Measurements from ENCODE around the gene B4GALT6.

The B4GALT6 gene

DNA sequence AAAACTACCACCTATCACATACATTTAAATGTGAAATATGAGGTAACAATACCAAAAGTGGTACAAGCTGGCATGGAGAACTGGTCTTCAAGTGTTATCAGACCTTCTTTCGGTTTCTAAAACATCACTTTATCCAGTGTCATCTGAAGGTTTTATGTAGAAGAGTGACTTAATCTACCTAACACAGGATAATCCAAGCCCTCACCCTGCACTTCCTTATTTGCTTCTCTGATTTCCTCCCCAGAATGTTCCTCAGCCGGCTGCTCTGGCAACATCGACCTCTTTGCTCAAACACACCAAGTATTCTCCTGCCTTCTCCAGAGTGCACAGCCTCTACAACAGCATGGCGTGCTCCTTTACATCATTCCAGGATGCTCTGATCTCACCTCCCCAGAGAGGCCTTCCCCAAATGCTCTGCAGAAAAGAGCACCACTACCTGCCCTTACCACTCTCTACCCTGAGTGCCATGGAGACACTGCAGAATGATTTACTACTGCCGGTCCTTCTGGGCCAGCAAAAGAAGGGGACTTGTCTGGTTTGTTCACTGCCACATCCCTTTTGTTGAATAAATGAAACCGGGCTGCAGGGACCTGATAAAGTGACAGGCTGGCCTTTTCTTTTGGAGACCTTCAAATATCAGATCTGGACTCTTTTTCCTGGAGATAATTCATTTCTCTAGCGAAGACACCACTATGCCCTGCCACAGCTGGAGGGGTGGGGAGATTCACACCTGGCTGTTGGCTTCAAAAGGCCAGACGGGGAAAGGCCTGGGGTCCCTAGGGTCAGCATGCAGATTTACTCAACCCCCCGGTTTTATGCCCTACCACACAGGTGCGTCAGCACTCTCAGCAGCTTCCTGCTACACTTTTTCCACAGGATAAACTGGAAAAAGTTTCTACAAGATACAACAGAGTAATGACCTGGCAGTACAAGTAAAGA is 50.7 kb downstream of the B4GALT6 start:
- DNase-seq (ENCODE audit: low read depth) = no peak

DNA sequence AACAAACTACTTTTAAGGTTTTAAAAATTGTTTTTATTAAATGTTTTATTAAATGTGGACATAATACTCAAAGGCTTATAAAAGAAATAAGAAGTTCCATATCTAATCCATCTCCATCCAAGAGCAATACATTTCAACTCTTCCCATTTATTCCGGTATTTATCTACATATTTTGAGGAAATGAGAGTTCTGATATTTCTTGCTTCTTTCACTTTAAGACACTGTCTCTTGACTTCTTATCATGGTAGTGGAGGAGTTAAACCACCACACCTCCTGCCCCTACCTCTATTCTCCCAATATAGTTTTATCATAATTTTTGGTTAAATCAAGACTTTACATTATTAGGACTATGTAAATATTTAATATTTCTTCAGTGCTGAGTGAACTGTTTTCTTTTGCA is 52.0 kb downstream of the B4GALT6 start:
- no peak for DNase-seq (ENCODE audit: low read depth)

DNA sequence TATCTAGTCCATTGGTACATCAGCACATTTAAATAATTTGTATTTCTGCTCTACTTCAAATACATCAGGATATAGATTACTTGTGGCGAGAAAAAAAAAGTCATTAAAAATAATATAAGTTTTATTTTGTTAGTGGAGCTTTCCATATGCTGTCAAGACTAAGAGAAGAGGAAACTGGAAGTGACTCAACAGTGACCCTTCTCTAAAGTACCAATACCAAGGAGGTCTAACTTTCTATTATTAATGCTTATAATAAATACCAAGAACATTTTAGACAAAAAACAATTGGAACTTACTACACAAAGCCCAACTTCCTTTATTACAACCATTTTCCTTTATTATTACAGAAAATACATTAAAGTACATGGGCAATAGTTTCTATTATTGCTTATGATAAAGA is 52.9 kb downstream of the B4GALT6 start:
- DNase-seq (ENCODE audit: low read depth) = no peak

DNA sequence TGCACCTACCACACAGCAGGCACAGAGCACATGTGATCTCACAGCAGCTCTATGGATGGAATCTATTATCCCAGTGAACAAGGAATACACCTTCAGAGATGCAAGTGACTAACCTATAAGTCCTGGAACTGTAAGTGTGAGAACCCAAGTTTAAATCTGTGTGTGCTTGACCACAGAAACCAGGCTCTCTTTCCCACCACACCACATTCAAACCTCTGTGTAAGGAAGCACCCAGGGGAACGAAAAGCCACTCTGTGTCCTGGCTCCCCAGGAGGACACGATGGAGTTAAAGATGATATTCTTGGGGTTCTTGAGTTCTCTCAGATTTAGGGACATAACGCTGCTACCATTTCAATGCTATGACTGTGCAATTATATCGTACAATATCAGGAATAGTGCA is 53.8 kb downstream of the B4GALT6 start:
- no peak for DNase-seq (ENCODE audit: low read depth)

DNA sequence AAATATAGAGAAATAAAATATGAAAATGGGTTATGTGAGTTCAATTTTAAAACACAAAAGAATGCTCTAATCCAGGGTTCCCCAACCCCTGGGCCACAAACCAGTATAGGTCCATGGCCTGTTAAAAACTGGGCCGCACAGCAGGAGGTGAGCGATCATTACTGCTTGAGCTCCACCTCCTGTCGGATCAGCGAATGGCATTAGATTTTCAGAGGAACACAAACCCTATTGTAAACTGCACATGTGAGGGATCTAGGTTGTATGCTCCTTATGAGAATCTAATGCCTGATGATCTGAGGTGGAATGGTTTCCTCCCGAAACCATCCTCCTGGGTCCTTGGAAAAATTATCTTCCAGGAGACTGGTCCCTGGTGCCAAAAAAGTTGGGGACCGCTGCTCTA is 58.0 kb downstream of the B4GALT6 start:
- DNase-seq (ENCODE audit: low read depth) = no peak

DNA sequence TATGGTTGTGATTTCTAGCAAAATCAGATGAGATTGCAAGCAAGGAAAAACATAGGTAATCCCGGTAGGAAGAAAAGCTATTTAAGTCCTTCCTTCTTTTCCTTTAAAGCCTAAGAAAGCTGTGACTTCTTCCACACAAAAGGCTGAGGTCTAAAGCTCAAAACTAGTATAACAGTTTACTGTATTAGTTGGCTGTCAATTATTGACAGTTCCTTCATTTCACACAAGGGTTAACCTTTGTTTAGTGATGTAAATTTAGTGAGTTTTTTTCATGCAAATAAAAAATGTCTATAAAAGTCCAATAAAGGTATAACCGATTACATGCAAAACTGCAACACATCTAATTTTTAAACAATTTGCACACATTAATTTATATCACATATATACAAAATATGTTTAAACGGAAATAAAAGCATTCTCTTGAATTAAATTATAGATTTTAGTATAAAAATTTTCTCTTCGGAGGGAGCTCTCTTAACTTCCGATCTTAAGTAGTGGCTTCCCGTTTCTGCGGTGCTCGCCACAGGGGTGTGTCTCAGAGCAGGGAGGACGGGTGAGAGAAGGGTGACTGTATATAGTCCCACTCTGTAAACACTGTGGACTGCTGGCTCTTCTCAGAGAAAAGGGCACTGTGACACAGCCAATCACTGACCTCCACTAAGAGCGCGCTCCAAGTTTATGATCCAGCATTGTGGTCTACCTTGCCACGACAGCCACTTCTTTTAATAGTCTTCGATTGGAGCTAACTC is 59.3 kb downstream of the B4GALT6 start:
- no peak for DNase-seq (ENCODE audit: low read depth)

DNA sequence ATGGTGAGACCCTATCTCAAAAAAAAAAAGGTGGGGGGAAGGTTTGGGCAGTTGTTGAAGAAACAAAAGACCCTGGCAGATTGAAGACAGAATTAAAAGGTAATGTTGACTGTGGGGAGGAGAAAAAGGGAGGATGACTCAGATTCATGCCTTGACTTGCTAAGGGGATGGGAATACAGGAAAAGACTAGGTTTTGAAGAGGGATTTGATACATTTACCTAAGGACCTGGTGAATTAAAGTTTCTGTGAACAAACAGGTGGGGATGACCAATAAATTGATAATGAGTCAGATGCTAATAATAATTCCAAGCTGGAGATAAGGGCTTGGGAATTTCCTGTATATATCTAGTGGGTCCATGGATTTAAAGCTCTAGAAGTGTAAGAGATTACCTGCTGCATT is 65.1 kb downstream of the B4GALT6 start:
- no peak for DNase-seq (ENCODE audit: low read depth)

DNA sequence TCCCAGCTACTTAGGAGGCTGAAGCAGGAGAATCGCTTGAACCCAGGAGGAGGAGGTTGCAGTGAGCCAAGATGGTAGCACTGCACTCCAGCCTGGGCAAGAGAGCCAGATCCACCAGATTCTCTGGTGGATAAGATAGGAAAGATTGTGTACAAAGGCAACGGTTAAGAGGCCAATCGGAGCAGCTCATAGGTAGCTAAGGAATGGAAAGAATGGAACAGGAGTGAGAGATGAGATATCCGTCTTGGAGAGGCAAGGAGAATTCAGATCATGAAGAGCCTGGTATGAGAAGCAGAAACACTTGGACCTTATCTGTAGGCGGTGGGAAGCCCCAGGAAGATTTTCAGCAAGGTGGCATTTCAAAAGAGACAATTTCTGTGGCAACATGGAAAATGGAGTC is 65.6 kb downstream of the B4GALT6 start:
- no peak for DNase-seq (ENCODE audit: low read depth)

DNA sequence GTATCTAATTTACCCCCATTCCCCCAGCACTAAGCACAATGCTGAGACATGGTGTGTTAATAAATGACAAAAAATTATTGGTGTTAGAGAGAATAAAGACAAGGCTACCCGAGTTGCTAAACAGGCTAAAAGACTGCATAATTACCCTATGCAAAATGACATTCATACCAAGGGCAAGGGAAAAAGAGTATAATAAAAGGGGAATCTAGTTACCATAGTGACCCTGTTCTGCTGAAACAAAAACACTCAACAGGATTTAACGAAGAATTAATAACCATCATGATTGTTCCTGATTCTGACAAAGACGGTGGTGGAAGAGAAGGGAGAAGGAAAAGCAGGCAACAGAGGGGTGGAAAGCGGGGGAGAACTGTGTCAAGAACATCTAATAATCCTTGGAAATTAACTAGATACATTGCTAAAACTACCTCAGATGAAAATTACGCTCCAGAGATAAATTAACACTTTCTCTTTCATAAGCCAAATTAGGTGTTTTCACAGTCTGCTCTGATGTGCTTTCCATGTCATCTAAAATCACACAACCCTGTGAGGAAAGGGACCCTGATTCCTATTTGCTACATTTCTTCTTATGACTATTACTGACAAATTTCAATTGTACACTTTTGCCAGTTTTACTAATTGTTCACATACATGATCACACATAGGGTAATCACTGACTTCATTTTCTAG is 67.2 kb downstream of the B4GALT6 start:
- no peak for DNase-seq (ENCODE audit: low read depth)

DNA sequence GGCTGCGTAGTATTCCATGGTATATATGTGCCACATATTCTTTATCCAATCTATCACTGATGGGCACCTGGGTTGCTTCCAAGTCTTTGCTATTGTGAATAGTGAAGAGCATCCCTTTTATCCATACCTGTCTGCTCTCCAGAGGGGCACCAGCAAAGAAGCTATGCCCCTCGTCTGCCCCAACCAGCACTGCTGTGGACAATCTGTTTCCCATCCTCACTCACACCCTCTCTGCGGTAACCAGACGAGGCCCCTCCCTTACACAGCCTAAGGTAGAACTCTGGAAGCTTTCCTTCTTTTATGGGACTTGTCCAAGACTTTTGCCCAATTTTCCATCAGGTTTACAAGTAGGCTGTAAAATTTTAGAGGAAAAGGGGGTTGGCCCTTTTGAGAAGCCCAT is 67.8 kb downstream of the B4GALT6 start:
- no peak for DNase-seq (ENCODE audit: low read depth)

DNA sequence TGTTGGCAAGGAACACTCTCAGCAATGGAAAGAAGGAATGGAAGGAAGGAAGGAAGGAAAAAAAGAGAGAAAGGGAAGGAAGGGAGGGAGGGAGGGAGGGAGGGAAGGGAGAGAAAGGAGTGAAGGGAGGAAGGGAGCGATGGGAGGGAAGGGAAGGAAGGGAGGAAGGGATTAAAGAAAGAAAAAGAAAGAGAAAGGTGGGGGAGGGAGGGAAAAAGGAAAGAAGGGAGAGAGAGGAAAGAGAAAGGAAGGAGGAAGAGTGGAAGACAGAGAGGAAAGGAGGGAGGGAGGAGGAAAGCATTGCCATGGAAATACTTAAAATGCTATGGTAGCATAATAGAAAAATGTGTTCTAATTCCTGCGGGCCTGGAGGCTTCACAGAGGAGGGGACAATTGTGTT is 70.3 kb downstream of the B4GALT6 start:
- no peak for DNase-seq (ENCODE audit: low read depth)

DNA sequence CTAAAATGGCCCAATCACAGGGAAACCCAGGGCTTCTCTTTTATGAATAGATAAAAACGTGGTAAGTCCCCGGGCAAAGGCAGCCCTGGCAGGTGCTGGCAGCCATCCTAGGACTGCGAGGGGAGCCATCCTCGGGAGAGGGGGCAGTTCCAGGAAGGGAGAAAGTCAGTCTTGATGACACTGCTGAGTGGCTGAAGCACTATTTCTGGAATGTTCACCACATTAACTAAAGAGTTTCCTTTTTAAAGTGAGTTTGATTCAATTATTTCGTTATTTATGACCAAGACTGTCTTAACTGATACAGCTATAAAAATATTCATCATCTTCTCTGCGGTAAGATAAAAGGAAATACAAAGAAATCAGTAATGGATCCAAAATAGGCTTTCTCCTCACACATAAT is 72.3 kb downstream of the B4GALT6 start:
- DNase-seq (ENCODE audit: low read depth) = no peak

DNA sequence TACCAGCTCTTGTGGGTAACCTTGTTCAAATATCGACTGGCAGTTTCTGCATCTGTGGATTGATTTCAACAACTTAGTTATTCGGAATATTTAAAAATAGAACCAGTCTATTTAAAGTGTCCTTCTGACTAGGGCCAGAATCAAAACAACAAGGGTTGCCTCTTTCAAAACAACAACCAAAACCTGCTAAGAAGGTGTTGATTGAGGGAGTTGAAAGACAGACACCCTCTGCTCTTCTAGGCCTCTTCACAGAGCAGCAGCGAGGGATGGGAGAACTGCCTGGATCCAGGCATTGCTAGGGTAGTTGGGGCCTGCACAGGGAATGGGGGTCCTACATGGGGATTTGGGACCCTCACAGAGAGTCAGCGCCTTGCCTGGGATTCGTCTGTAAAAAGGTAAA is 72.9 kb downstream of the B4GALT6 start:
- DNase-seq (ENCODE audit: low read depth) = no peak

DNA sequence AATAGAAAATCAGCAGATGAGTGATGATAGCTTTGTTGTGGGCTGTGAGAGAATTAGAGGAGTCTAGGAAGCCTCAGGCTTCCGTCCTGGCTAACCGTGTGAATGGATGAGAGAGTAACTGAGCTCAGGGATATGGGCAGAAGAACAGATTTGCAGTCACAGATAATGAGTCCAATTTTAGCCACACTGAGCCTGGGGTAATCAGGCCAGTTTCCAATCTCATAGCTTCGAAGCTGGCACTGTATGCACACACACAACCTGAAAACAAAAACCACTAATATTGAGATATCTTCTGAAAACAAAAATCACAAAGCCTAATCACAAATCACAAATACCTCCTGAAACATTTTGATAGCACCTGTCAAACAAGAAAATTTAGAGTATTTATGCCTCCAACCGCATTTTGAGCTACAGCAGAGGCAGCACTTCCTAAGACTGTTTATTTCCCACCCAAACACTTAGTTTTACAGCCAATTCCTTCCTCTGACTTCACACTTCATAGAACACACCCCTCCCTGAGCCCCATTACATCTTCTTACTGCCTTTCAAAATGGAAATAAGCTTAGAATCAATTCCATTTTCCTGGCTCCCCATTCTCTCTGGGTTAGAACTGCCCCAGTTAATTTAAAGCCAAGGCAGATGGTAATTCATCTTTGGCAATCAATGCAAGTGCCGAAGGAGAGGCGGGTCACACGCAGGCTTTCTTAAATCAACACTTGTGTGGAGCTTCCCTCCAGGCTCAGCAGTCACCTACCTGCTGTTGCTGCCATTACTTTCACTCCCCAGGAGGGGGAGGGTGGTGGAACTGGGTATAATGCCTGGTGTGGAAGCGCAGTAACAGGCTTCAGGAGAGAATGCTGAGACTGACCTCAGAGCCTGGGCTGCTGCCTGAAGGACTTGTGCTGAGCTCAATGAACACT is 73.8 kb downstream of the B4GALT6 start:
- DNase-seq (ENCODE audit: low read depth) = no peak

DNA sequence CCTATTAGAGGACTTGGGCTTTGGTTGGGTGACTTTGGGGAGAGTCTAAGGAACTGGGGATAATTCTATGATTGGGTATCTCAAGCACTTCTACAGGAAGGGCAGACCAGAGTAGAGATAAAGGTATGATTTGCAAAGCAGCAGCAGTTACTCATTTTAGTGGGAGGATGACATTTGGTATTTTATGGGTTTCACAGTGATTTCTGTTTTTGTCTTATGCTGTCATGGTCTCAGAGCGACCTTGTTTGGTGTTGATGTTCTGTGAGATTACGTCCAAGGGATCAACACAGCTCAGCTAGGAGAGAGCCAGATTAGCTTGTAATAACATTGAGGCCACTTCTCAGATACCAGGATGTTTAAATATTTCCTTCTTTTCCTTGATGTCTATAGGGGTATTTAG is 74.5 kb downstream of the B4GALT6 start:
- DNase-seq (ENCODE audit: low read depth) = no peak

DNA sequence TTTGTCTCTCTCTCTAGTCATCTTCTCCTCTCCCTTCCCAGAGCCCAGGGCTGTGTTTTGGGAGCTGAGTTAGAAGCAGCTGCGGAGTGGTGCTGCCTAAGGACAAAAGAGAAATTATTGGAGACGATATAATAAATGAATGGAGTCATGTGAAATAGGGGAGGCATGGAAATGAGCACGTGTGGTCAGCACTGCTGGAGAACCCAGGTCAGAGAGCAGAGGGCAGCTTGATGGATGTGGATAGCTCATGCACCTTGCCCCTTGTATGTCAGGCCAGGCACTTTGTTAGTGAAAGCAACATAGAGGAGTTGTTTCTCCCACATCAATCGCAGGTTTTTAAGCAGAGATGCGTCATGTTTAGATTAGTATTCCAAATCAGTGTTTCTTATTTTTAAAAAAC is 77.0 kb downstream of the B4GALT6 start:
- DNase-seq (ENCODE audit: low read depth) = no peak

DNA sequence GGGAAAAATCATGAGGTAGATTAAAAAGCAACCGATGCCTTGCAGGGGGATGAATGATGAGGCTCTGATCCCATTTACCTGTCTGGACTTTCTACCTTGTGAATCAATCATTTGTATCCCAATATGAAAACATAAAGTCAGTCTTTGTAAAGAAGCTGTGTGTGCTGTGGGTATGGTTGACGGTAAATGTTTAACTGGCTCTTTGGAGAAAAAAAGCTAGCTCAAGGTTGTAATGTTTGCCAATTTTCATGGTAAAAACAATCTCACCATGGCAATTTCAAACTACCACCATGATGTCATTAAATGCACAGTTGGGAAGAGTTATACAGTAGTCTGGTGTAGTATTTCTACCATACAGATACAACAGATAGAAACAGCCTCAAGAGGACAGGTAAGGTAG is 78.1 kb downstream of the B4GALT6 start:
- no peak for DNase-seq (ENCODE audit: low read depth)

DNA sequence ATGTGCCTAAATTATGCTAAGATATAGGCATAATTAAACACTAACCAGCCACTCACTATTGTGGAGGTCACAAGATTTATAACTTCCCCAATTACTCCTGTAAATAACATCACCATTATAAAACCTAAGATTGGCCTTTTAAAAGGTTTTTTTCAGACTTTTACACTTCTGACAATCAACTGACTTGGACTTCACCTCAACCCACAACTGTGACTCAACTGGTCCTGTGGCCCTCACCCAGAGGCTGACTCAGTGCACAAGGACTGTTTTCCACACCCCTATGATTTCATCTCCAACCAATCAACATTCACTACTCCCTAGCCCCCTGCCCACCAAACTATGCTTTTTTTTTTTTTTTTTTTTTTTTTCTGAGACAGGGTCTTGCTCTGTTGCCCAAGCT is 81.1 kb downstream of the B4GALT6 start:
- no peak for DNase-seq (ENCODE audit: low read depth)

DNA sequence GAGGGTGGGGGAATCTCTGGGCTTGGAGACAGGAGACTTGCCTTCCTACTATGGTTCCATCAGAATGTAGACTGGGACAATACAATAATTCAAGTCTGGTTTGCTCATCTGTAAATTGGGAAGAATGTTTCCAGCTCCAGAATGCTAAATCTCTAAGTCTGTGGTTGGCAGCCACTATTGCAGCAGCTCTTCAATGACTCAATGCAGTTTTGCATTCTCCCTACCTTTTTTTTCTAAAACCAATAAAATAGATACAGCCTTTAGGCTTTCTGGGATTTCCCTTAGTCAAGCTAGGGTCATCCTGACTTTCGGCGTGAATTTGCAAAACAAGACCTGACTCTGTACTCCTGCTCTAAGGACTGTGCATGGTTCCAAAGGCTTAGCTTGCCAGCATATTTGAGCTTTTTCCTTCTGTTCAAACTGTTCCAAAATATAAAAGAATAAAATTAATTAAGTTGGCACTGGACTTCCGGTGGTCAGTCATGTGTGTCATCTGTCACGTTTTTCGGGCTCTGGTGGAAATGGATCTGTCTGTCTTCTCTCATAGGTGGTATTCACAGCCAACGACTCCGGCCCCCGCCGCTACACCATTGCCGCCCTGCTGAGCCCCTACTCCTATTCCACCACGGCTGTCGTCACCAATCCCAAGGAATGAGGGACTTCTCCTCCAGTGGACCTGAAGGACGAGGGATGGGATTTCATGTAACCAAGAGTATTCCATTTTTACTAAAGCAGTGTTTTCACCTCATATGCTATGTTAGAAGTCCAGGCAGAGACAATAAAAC is 86.2 kb downstream of the B4GALT6 start:
- DNase-seq (ENCODE audit: low read depth) = no peak

DNA sequence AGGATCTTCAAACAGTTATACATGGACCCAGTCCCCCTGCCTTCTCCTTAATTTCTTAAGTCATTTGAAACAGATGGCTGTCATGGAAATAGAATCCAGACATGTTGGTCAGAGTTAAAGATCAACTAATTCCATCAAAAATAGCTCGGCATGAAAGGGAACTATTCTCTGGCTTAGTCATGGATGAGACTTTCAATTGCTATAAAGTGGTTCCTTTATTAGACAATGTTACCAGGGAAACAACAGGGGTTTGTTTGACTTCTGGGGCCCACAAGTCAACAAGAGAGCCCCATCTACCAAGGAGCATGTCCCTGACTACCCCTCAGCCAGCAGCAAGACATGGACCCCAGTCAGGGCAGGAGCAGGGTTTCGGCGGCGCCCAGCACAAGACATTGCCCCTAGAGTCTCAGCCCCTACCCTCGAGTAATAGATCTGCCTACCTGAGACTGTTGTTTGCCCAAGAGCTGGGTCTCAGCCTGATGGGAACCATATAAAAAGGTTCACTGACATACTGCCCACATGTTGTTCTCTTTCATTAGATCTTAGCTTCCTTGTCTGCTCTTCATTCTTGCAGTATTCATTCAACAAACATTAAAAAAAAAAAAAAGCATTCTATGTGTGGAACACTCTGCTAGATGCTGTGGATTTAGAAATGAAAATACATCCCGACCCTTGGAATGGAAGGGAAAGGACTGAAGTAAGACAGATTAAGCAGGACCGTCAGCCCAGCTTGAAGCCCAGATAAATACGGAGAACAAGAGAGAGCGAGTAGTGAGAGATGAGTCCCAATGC is 88.1 kb downstream of the B4GALT6 start:
- no peak for DNase-seq (ENCODE audit: low read depth)

Measured in fibroblast of gingiva (primary cell).